BJ (cell line): ENCODE data around the gene ABCA13. TPM values are rescaled to one million over a fixed set of nuclear protein-coding genes. Genes with fewer than 3 reads are reported as not detected.

Source experiments
- CTCF ChIA-PET: fragments of 350-600 bp; formaldehyde crosslinking; extraction: SDS; loops from one replicate; lab custom pipeline; 2021; ENCODE audit warnings: antibody characterized with exemption, inconsistent platforms; lab: Yijun Ruan, JAX
- POLR2A ChIA-PET: fragments of 300-600 bp; sonication (Branson Sonifier 250); formaldehyde crosslinking; extraction: SDS; loops from one replicate; lab custom pipeline; 2021; ENCODE audit warnings: antibody characterized with exemption; lab: Charles Lee
- DNase-seq: peaks from one replicate; pipeline ENCODE4 v3.0.0-alpha.2; 2011; ENCODE audit warnings: low read depth
- H3K27me3 ChIP-seq: 2 replicates; pipeline ENCODE4 v1.6.0; 2011; ENCODE audit warnings: low read length; ENCODE audit not compliant: control insufficient read depth, insufficient read depth
- H3K36me3 ChIP-seq: 2 replicates; pipeline ENCODE4 v1.5.1; 2011; ENCODE audit warnings: low read length; ENCODE audit not compliant: control insufficient read depth, insufficient read depth
- H3K4me3 ChIP-seq: 2 replicates; pipeline ENCODE4 v1.5.1; 2011; ENCODE audit warnings: low read depth, mild to moderate bottlenecking, control low read depth, low read length
- polyA plus RNA-seq: library from polyadenylated mRNA; depleted of rRNA; stranded (reverse); fragments of >200 nt; gene quantifications from 2 replicates; pipeline ENCODE4 v1.2.3, GENCODE V29; 2011
- TF ChIP-seq, protein P1 (sequence below): IDR thresholded peaks from 2 replicates; pipeline ENCODE4 v1.5.1; 2011; ENCODE audit warnings: low read depth, mild to moderate bottlenecking, control low read depth, inconsistent platforms, low read length, moderate library complexity; ENCODE audit not compliant: insufficient read depth

Gene ABCA13
- polyA plus RNA-seq, 1 experiment, result 0.15 TPM

DNA sequence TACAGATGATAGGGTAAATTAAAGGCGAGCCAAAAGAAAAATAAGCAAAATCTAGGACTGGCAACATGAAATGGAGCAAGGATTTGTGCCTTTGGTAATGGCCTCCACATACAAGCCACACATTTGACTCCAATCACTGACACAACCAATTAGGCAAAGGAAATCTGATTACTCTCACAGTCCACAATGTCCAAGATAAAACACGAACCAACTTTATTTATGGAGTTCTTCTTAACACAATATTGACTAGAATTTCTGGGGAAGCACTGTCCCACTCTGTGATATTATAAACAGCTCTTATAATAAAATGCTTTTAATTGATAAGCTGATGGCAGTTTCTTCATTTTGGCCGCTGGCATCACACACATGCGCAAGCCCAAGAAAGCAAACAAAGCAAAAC, 334.2 kb downstream of the ABCA13 start:
- no peaks in the 10 kb centered on the region for H3K27me3 ChIP-seq
- H3K36me3 ChIP-seq, result no peaks in the 10 kb centered on the region
- no peak overlapping the region for H3K4me3 ChIP-seq
- TF ChIP-seq, protein P1, sequence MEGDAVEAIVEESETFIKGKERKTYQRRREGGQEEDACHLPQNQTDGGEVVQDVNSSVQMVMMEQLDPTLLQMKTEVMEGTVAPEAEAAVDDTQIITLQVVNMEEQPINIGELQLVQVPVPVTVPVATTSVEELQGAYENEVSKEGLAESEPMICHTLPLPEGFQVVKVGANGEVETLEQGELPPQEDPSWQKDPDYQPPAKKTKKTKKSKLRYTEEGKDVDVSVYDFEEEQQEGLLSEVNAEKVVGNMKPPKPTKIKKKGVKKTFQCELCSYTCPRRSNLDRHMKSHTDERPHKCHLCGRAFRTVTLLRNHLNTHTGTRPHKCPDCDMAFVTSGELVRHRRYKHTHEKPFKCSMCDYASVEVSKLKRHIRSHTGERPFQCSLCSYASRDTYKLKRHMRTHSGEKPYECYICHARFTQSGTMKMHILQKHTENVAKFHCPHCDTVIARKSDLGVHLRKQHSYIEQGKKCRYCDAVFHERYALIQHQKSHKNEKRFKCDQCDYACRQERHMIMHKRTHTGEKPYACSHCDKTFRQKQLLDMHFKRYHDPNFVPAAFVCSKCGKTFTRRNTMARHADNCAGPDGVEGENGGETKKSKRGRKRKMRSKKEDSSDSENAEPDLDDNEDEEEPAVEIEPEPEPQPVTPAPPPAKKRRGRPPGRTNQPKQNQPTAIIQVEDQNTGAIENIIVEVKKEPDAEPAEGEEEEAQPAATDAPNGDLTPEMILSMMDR, result no peak
- POLR2A ChIA-PET, result no interaction called here
- CTCF ChIA-PET, result interaction anchor here (1.4 kb wide), 1 partner anchor 9 kb away, joined by 3 read pairs; no protein-coding TSS in a partner anchor
- no peak for DNase-seq

DNA sequence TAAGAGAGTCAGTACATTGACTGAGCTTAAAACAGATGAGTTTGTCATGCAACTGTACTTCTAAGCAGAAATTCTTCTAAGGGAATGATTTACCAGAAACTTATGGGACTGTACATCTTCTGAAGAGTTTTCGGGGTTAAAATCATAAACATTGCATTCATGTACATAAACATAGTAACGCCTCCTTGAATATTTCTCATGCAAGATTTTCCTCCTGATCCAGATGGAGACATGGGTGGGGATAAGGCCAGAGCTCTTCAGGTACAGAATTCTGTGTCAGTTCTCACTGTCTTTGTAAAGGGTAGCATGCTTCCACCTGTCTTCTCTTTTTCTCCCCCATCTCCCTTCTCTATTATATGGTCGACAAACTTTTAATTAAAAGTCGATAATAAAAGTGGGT, 335.3 kb downstream of the ABCA13 start:
- H3K36me3 ChIP-seq, result no peaks in the 10 kb centered on the region
- CTCF ChIA-PET, result no interaction called here
- H3K4me3 ChIP-seq, result no peak overlapping the region
- POLR2A ChIA-PET, result no interaction called here
- H3K27me3 ChIP-seq, result no peaks in the 10 kb centered on the region
- DNase-seq, result no peak
- TF ChIP-seq, protein P1, result no peak

DNA sequence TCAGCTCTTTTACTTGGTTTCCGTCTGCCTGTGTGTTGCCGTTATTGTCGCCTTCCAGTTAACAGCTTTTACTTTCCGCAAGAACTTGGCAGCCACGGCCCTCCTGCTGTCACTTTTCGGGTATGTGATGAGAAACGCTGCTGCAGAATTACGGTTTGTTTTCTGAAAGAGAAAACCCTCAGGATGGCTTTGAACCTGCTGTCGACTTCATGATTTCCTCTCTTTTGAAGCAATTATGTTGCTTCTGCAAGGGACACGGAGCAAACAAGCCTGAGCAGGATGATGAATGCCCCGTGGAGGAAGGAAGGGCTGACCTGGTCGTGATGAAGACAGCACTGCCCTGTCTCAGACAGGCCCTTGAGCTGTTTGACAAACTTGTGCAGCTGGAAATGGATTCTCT, 339.8 kb downstream of the ABCA13 start:
- Histone ChIP-seq H3K4me3 (no peak overlapping the region), H3K27me3 (no peaks in the 10 kb centered on the region), H3K36me3 (no peaks in the 10 kb centered on the region)
- ChIA-PET CTCF (no interaction called here), POLR2A (no interaction called here)
- TF ChIP-seq, protein P1, result no peak
- no peak for DNase-seq

DNA sequence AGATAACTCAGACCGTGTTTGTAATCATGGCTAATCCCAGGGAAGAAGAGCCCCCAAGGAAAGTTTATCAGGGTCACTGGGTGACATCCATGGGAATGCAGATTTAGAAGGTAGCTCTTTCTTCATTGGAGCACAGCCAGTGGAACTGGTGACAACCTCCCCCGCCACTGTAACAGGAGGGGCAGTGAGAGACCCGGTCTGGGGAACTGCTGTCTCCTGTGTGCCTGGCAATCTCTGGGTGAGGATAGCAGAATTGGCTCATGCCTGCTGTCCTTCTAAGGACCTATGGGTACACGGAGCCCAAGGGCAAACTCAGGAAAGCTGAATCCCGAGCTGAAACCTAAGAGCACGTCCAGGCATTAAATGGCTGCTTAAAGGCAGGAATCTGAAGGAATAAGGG, 341.6 kb downstream of the ABCA13 start:
- TF ChIP-seq, protein P1, result no peak
- Histone ChIP-seq H3K4me3 (no peak overlapping the region), H3K27me3 (no peaks in the 10 kb centered on the region), H3K36me3 (no peaks in the 10 kb centered on the region)
- DNase-seq, result no peak
- POLR2A ChIA-PET, result no interaction called here
- CTCF ChIA-PET, result no interaction called here

DNA sequence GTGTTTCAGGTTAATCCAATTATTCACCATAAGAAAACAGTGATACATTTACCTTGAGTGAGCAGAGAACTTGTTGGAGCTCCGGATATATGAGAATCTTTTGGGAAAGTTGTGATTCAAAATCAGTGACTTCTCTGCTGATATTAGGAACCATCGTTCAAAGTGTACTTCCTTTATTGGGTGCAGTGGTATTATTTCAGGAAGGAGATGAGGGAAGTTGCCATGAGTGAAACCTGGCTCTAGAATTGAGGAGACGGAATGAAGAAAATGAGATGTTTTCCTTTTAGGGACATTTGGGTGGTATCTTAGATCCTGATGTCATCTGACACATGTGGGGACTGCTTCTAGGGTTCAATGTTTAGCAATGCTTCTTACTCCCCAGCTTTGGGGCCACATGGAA, 343.9 kb downstream of the ABCA13 start:
- no peaks in the 10 kb centered on the region for H3K27me3 ChIP-seq
- ChIA-PET CTCF (no interaction called here), POLR2A (no interaction called here)
- no peak overlapping the region for H3K4me3 ChIP-seq
- TF ChIP-seq, protein P1, result no peak
- no peak for DNase-seq
- H3K36me3 ChIP-seq, result no peaks in the 10 kb centered on the region
